ENCODE results near the gene TELO2. TPM values are rescaled to one million over a fixed set of nuclear protein-coding genes. Genes with fewer than 3 reads are reported as not detected.

TELO2 gene
- total RNA-seq, 1 experiment from 2014 or later: 65.4 TPM

- no peak overlapping the region for H3K27ac ChIP-seq (ENCODE audit: low read length)
- ATAC-seq (no peak), DNase-seq (ENCODE audit: low read depth, low spot score) (no peak)
- H3K36me3 ChIP-seq (ENCODE audit: control insufficient read depth, insufficient read depth, low read length): no peaks in the 10 kb centered on the region
- no peaks in the 10 kb centered on the region for H3K27me3 ChIP-seq (ENCODE audit: control insufficient read depth, insufficient read depth, low read length)
- CTCF ChIA-PET: no interaction called here
- BruUV-seq (replicated peaks): no TSS peak
- in situ Hi-C loops (cut with HindIII; ENCODE audit: low pct_unique_long_range_greater_than_20kb, low sequenced_read_pairs) (no loop called here), intact Hi-C loops (cut with micrococcal nuclease; ENCODE audit: unreplicated experiment) (no loop called here)
- TF ChIP-seq SIN3A (IDR thresholded peaks at IDR 0.05; ENCODE audit: borderline replicate concordance, insufficient read depth, low read depth, low read length) (no peak), POLR2AphosphoS5 (IDR thresholded peaks at IDR 0.05; ENCODE audit: low read depth, low read length) (no peak), CTCF (IDR thresholded peaks at IDR 0.05) (no peak), TCF7L2 (IDR thresholded peaks at IDR 0.05; ENCODE audit: low read depth, low read length) (no peak), REST (IDR thresholded peaks at IDR 0.05; ENCODE audit: insufficient read depth in 1 of 2, low read depth in 2 of 2, low read length in 1 of 2) (no peak)
- POLR2A ChIA-PET: no interaction called here
- H3K4me1 ChIP-seq (ENCODE audit: control insufficient read depth, insufficient read depth, low read length): no peaks in the 10 kb centered on the region
- no peak overlapping the region for H3K4me3 ChIP-seq (ENCODE audit: low read depth in 2 of 2, low read length in 2 of 2)
- H3K9me3 ChIP-seq (ENCODE audit: control insufficient read depth, insufficient read depth, low read depth, low read length): no peaks in the 10 kb centered on the region
Measured at GRCh38 chr16:1509307-1510221, 16.4 kb downstream of the TELO2 start.

- intact Hi-C loops (cut with micrococcal nuclease; ENCODE audit: unreplicated experiment) (no loop called here), in situ Hi-C loops (cut with HindIII; ENCODE audit: low pct_unique_long_range_greater_than_20kb, low sequenced_read_pairs) (no loop called here)
- no peak for TF ChIP-seq SIN3A (IDR thresholded peaks at IDR 0.05; ENCODE audit: borderline replicate concordance, insufficient read depth, low read depth, low read length)
- TF ChIP-seq POLR2AphosphoS5 (IDR thresholded peaks at IDR 0.05; ENCODE audit: low read depth, low read length): no peak; the same call in 1 of the 2 replicates
- TF ChIP-seq CTCF (IDR thresholded peaks at IDR 0.05): no peak
- no peak for TF ChIP-seq REST (IDR thresholded peaks at IDR 0.05; ENCODE audit: insufficient read depth in 1 of 2, low read depth in 2 of 2, low read length in 1 of 2)
- no peak for TF ChIP-seq TCF7L2 (IDR thresholded peaks at IDR 0.05; ENCODE audit: low read depth, low read length)
- ChIA-PET POLR2A (no interaction called here), CTCF (no interaction called here)
- H3K4me1 ChIP-seq (ENCODE audit: control insufficient read depth, insufficient read depth, low read length): no peaks in the 10 kb centered on the region
- no peaks in the 10 kb centered on the region for H3K27me3 ChIP-seq (ENCODE audit: control insufficient read depth, insufficient read depth, low read length)
- no peaks in the 10 kb centered on the region for H3K9me3 ChIP-seq (ENCODE audit: control insufficient read depth, insufficient read depth, low read depth, low read length)
- BruUV-seq (replicated peaks): no TSS peak
- no peak overlapping the region for H3K4me3 ChIP-seq (ENCODE audit: low read depth in 2 of 2, low read length in 2 of 2)
- no peaks in the 10 kb centered on the region for H3K36me3 ChIP-seq (ENCODE audit: control insufficient read depth, insufficient read depth, low read length)
- DNase-seq (ENCODE audit: low read depth, low spot score) (no peak), ATAC-seq (no peak)
- H3K27ac ChIP-seq (ENCODE audit: low read length): no peak overlapping the region
Measured at GRCh38 chr16:1510272-1510671, 17.1 kb downstream of the TELO2 start.
